ENCODE data around the gene LMAN2.
"Not testable (repeated sequence)": the region's sequence is repeated elsewhere in the genome, so short reads cannot be mapped to it uniquely, and the experiment has no call there.

The LMAN2 gene

DNA sequence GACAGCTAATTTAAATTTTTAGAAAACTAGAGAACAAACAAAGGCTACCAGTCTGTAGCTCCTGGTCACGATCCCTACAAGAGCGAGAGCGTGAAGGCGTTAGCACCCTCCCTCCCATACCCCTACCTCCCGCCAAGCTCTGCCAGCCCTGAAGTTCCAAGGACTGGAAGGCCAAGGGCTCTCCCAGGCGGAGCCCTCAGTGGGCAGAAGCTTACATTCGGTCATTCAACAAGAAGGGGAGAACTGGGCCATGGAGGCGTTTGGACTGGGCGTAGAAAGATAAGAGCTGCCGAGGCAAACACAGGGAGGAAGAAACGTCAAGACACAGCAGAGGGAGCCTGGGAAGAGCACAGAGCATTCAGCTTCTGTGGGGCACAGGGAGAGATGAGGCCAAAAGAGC, 42.7 kb downstream of the LMAN2 start:
- H3K9ac ChIP-seq (ENCODE audit: low read length): no peak overlapping the region
- no peaks in the 10 kb centered on the region for H3K27me3 ChIP-seq (replicated peaks; ENCODE audit: insufficient read depth, low read length)
- H2AFZ ChIP-seq (ENCODE audit: low read length): no peak overlapping the region
- no peak for DNase-seq
- peaks cover 24% of the 10 kb centered on the region for H3K4me1 ChIP-seq (ENCODE audit: low read length)
- H3K79me2 ChIP-seq (ENCODE audit: low read length): peaks cover 79% of the 10 kb centered on the region
- H3K4me2 ChIP-seq (ENCODE audit: low read depth, low read length): no peak overlapping the region
- no peak overlapping the region for H3K4me3 ChIP-seq (ENCODE audit: low read length)
- H3F3A ChIP-seq (ENCODE audit: insufficient read depth, low read length): peaks cover 74% of the 10 kb centered on the region
- H3K27ac ChIP-seq (ENCODE audit: low read length): peak overlapping the region; percentile 18; the same call in 1 of the 2 replicates
- no peaks in the 10 kb centered on the region for H3K9me3 ChIP-seq (replicated peaks; ENCODE audit: insufficient read depth, low read length)
- 0 out of 2 replicates have a peak, but pooled peaks cover 7% of the 10 kb centered on the region for H4K20me1 ChIP-seq (ENCODE audit: insufficient read depth, low read length)
- H3K36me3 ChIP-seq (replicated peaks; ENCODE audit: insufficient read depth, low read length): no peaks in the 10 kb centered on the region
- no peaks in the 10 kb centered on the region for H3K9me2 ChIP-seq (replicated peaks; ENCODE audit: insufficient read depth, low read length)
- no peak for TF ChIP-seq EZH2phosphoT487 (IDR thresholded peaks at IDR 0.05; ENCODE audit: low read length)
- TF ChIP-seq, protein P1, sequence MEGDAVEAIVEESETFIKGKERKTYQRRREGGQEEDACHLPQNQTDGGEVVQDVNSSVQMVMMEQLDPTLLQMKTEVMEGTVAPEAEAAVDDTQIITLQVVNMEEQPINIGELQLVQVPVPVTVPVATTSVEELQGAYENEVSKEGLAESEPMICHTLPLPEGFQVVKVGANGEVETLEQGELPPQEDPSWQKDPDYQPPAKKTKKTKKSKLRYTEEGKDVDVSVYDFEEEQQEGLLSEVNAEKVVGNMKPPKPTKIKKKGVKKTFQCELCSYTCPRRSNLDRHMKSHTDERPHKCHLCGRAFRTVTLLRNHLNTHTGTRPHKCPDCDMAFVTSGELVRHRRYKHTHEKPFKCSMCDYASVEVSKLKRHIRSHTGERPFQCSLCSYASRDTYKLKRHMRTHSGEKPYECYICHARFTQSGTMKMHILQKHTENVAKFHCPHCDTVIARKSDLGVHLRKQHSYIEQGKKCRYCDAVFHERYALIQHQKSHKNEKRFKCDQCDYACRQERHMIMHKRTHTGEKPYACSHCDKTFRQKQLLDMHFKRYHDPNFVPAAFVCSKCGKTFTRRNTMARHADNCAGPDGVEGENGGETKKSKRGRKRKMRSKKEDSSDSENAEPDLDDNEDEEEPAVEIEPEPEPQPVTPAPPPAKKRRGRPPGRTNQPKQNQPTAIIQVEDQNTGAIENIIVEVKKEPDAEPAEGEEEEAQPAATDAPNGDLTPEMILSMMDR (IDR thresholded peaks at IDR 0.05; ENCODE audit: low read length): no peak
- no peak for TF ChIP-seq EZH2 (optimal IDR thresholded peaks at IDR 0.05; ENCODE audit: low read depth, low read length)

DNA sequence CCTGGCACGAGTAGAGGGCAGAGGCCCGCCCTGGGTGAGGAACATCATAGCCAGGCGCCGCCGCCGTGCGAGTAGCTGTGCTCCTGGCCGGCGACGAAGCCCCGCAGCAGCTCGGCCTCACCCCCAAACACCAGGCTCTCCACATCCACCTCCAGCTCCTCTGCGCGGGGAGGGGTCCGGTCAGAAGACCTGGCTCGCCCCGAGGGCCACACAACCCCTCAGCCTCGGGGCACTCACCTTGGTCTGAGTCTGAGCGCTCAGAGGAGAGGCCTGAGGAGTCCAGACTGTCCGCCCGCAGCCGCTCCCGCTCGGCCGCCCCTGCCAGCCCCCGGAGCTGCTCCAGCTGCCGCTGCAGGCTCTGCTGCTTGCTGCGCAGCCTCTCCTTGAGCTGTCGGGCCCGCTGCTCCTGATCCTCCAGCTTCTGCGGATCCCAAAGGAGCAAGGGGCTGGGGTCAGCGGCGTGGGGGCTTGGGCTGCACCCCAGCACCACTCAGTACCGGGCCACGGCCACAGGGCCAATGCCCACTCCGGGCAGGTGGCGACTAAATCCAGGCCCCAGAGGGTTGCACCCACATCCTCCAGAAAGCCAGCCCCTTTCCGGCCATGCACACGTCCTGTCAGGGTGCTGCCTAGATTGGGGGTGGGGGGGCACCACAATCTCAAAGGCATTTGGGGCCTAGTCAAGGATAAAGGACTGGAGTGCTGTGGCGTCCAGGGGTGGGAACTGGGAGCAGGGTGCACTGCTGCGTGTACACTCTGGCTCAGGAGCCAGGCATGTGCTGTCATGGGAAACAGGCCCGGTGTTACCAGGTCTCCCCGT, 43.7 kb downstream of the LMAN2 start:
- TF ChIP-seq EZH2 (optimal IDR thresholded peaks at IDR 0.05; ENCODE audit: low read depth, low read length): no peak
- TF ChIP-seq, protein P1 (IDR thresholded peaks at IDR 0.05; ENCODE audit: low read length): no peak
- TF ChIP-seq EZH2phosphoT487 (IDR thresholded peaks at IDR 0.05; ENCODE audit: low read length): no peak
- no peaks in the 10 kb centered on the region for H3K9me2 ChIP-seq (replicated peaks; ENCODE audit: insufficient read depth, low read length)
- DNase-seq: no peak
- no peak overlapping the region for H3K27ac ChIP-seq (ENCODE audit: low read length)
- no peaks in the 10 kb centered on the region for H3K36me3 ChIP-seq (replicated peaks; ENCODE audit: insufficient read depth, low read length)
- H3K4me3 ChIP-seq (ENCODE audit: low read length): no peak overlapping the region
- H3F3A ChIP-seq (ENCODE audit: insufficient read depth, low read length): peaks cover 74% of the 10 kb centered on the region
- 0 out of 2 replicates have a peak, but pooled peaks cover 7% of the 10 kb centered on the region for H4K20me1 ChIP-seq (ENCODE audit: insufficient read depth, low read length)
- H3K4me1 ChIP-seq (ENCODE audit: low read length): peaks cover 24% of the 10 kb centered on the region
- no peaks in the 10 kb centered on the region for H3K27me3 ChIP-seq (replicated peaks; ENCODE audit: insufficient read depth, low read length)
- H3K79me2 ChIP-seq (ENCODE audit: low read length): peaks cover 89% of the 10 kb centered on the region
- no peak overlapping the region for H3K4me2 ChIP-seq (ENCODE audit: low read depth, low read length)
- no peaks in the 10 kb centered on the region for H3K9me3 ChIP-seq (replicated peaks; ENCODE audit: insufficient read depth, low read length)
- no peak overlapping the region for H3K9ac ChIP-seq (ENCODE audit: low read length)
- no peak overlapping the region for H2AFZ ChIP-seq (ENCODE audit: low read length)

DNA sequence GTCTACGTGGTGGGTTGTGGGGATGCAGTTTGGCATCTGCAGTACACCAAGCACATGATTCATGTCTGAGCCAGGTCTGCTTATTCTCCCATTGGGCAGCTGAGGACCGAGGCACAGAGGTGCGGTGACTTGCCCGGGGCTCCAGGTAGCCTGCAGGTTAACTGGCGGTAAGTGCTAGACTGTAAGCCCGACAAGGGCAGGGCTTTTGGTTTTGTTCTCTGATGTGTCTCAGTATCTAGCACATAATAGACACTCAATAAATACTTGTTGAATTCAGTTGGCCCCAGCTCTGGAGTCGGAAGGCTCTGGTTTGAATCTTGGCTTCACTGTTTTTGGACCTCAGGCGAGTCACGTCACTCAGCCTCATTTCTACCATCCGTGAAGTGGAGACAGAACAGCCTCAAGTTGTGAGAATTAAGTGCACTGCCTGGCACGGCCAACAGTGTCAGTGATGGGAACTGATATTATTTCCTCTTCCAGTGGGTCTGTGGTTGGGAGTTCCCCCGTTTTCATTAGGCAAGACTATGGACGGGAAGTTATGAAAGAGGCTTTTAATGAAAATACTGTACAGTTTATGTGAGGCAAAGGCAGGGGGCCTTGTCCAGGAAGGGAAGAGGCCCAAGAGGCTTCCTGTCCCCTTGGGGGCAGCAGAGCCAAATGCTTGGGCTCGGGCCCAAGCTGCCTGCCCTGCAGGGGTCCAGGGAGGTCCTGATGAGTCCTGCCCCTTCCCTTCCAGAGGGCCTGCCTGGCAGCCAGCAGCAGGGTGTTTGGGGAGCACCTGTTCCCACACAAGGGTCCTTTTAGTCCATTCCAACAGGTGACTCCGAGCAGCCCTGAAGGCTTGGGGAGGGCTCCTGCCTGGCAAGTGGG, 44.6 kb downstream of the LMAN2 start:
- TF ChIP-seq, protein P1 (IDR thresholded peaks at IDR 0.05; ENCODE audit: low read length): no peak
- TF ChIP-seq EZH2phosphoT487 (IDR thresholded peaks at IDR 0.05; ENCODE audit: low read length) (no peak), EZH2 (optimal IDR thresholded peaks at IDR 0.05; ENCODE audit: low read depth, low read length) (no peak)
- no peaks in the 10 kb centered on the region for H3K27me3 ChIP-seq (replicated peaks; ENCODE audit: insufficient read depth, low read length)
- H3K79me2 ChIP-seq (ENCODE audit: low read length): peaks cover 97% of the 10 kb centered on the region
- H3F3A ChIP-seq (ENCODE audit: insufficient read depth, low read length): peaks cover 75% of the 10 kb centered on the region
- DNase-seq: no peak
- 0 out of 2 replicates have a peak, but pooled peaks cover 7% of the 10 kb centered on the region for H4K20me1 ChIP-seq (ENCODE audit: insufficient read depth, low read length)
- no peak overlapping the region for H3K27ac ChIP-seq (ENCODE audit: low read length)
- no peak overlapping the region for H2AFZ ChIP-seq (ENCODE audit: low read length)
- H3K9me2 ChIP-seq (replicated peaks; ENCODE audit: insufficient read depth, low read length): no peaks in the 10 kb centered on the region
- peaks cover 28% of the 10 kb centered on the region for H3K4me1 ChIP-seq (ENCODE audit: low read length)
- H3K9me3 ChIP-seq (replicated peaks; ENCODE audit: insufficient read depth, low read length): no peaks in the 10 kb centered on the region
- H3K36me3 ChIP-seq (replicated peaks; ENCODE audit: insufficient read depth, low read length): no peaks in the 10 kb centered on the region
- H3K4me3 ChIP-seq (ENCODE audit: low read length): no peak overlapping the region
- no peak overlapping the region for H3K4me2 ChIP-seq (ENCODE audit: low read depth, low read length)
- H3K9ac ChIP-seq (ENCODE audit: low read length): no peak overlapping the region

DNA sequence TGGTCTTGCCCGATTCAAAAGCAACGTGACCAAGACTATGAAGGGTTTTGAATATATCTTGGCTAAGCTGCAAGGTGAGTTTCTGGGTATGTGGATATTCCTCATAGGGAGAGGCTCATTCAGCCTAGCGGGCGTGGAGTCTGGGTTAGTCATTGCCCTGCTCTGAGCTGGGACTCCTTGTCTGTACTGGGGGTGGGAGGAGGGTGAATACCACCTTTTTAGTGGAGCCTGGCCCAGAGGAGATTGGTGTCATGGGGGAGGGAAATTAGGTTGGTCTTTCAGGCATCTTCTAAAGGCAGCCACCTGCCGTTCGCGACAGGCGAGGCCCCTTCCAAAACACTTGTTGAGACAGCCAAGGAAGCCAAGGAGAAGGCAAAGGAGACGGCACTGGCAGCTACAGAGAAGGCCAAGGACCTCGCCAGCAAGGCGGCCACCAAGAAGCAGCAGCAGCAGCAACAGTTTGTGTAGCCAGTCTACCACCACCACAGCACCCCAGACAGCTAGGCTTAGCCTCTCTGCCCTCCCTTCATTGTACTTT, 45.3 kb downstream of the LMAN2 start:
- H3K4me2 ChIP-seq (ENCODE audit: low read depth, low read length): peak overlapping the region; percentile 95; the same call in 1 of the 2 replicates
- not testable (repeated sequence) for H3K27ac ChIP-seq (ENCODE audit: low read length); H3K9me2 ChIP-seq (replicated peaks; ENCODE audit: insufficient read depth, low read length); H3K4me3 ChIP-seq (ENCODE audit: low read length); H3K27me3 ChIP-seq (replicated peaks; ENCODE audit: insufficient read depth, low read length); H2AFZ ChIP-seq (ENCODE audit: low read length); H3K9ac ChIP-seq (ENCODE audit: low read length); H4K20me1 ChIP-seq (ENCODE audit: insufficient read depth, low read length); H3K9me3 ChIP-seq (replicated peaks; ENCODE audit: insufficient read depth, low read length); H3K36me3 ChIP-seq (replicated peaks; ENCODE audit: insufficient read depth, low read length); DNase-seq
- H3F3A ChIP-seq (ENCODE audit: insufficient read depth, low read length): peaks cover 77% of the 10 kb centered on the region
- H3K79me2 ChIP-seq (ENCODE audit: low read length): peaks cover 98% of the 10 kb centered on the region
- H3K4me1 ChIP-seq (ENCODE audit: low read length): peaks cover 35% of the 10 kb centered on the region
